Heart left ventricle (tissue), 13 donors: ENCODE data around the gene PAN3.

Experiments used
- POLR2A ChIP-seq, 2 donors: fragments of 450-650 bp; IDR thresholded peaks; one replicate each; pipeline ENCODE4 v1.6.1; 2017; ENCODE audit warnings: antibody characterized with exemption in 2 of 2, mild to moderate bottlenecking in 2 of 2, moderate library complexity in 2 of 2
- TF ChIP-seq, protein P1 (sequence below), 12 donors: fragments of 200-600 bp; sonication (generic) in 4 of 12; IDR thresholded peaks; one replicate each; pipeline versions ENCODE4 v1.5.0 to v1.8.0; 2018 to 2022; ENCODE audit warnings: antibody characterized with exemption in 12 of 12, mild to moderate bottlenecking in 5 of 12
- donor health status: ischemic (EF 13 %, LVEDD 7.1; RV severe dilation, severe dysfunction).
- donor health status: DM: no; HTN: yes; CAD: no.
- donor health status: DM: no; HTN: no; CAD: no.
- donor health status: ischemic (EF 25% LVEDD 6.9; RV normal size, moderate dysfunction).
- donor health status: ischemic (EF 25% LVEDD 5.7; RV mildly dilated, moderate dysfunction).
- donor health status: ischemic (EF 35%, LVEDD 5.7; RV mildly dilated, moderate dysfunction).
- donor health status: nonischemic (EF 11% LVEDD 7.7; RV severe dilation, severe dysfunction).
- donor health status: DM: yes; HTN: yes; CAD: no.
- donor health status: PGD.
- donor health status: ischemic (EF 29% LVEDD 5.4; RV normal size, mild dysfunction).
- donor health status: nonischemic (EF 23%, LVEDD 6.1; RV moderate dilation, normal function).

DNA sequence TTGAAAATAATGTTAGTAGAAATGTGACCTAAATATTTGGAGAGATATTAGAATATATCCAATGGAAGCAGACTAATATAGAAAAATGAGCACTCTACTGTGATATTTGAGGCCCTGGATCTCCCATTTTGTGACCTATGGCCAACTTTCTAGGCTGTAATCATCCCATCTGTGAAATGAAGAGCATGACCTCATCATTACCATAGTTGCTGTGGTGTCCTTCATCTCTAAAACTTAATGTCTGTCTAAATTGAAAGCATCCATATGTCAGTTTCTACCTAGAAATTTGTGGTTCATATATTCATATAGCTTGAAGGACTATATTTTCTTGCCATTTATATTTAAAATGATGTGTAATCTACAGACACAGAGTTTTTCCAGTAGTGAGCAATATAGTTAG lies 41.6 kb downstream of the PAN3 start:
- TF ChIP-seq, protein P1, sequence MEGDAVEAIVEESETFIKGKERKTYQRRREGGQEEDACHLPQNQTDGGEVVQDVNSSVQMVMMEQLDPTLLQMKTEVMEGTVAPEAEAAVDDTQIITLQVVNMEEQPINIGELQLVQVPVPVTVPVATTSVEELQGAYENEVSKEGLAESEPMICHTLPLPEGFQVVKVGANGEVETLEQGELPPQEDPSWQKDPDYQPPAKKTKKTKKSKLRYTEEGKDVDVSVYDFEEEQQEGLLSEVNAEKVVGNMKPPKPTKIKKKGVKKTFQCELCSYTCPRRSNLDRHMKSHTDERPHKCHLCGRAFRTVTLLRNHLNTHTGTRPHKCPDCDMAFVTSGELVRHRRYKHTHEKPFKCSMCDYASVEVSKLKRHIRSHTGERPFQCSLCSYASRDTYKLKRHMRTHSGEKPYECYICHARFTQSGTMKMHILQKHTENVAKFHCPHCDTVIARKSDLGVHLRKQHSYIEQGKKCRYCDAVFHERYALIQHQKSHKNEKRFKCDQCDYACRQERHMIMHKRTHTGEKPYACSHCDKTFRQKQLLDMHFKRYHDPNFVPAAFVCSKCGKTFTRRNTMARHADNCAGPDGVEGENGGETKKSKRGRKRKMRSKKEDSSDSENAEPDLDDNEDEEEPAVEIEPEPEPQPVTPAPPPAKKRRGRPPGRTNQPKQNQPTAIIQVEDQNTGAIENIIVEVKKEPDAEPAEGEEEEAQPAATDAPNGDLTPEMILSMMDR (IDR thresholded peaks at IDR 0.05) = no peak
- TF ChIP-seq POLR2A (IDR thresholded peaks at IDR 0.05) = no peak
